AML-193 (cell line): ENCODE data around the gene CARD9.
"Not testable (repeated sequence)": the region's sequence is repeated elsewhere in the genome, so short reads cannot be mapped to it uniquely, and the experiment has no call there.

Experiments used
- DNase-seq, 2 experiments: peaks; one replicate each; lab custom pipeline; 2025; lab: John Stamatoyannopoulos, UW

Gene CARD9, protein sequence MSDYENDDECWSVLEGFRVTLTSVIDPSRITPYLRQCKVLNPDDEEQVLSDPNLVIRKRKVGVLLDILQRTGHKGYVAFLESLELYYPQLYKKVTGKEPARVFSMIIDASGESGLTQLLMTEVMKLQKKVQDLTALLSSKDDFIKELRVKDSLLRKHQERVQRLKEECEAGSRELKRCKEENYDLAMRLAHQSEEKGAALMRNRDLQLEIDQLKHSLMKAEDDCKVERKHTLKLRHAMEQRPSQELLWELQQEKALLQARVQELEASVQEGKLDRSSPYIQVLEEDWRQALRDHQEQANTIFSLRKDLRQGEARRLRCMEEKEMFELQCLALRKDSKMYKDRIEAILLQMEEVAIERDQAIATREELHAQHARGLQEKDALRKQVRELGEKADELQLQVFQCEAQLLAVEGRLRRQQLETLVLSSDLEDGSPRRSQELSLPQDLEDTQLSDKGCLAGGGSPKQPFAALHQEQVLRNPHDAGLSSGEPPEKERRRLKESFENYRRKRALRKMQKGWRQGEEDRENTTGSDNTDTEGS

DNA sequence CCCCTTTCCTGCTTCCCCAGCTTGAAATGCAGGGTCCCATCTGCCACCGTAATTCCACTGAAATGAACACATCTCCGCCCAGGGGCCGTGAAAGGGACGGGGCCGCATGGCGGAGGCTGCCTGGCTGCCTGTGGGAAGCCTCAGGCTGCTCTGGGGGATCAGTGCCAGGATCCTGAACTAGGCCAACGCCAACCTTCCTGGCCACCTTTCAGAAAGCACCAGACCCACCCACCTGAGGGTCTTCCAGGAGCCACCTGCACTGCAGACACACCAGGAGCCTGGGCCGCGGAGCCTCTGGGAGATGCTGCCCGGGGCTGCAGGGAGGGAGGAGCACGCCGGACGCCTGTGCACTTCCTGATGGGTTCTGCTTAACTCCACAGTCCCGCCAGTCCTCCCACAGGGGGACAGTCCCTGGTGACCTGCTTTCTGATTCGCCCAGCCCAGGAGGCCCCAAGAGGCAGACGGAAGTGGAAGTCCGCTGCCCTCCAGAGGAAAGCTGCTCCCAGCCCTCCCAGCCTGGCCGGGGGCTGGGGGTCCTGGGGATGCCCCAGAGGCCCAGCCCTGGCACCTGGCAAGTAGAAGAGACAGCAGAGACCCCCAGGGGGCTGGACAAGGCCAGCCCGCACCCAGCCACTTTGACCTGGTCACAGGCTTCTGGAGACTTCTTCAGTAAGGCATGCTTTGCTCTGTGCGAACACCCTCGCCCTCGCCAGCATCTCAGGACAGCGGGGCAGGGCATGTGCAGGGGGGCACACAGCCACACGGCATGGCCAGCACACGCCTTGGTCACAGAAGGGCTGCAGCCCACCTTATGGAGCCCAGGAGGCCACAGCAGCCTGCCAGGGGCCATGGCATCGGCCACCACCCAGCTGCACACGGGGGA is at the start of gene CARD9:
CARD9 (minus strand) TSS at position 370 of the 883 bp plus-strand sequence. CDS start 1,591 bp downstream, outside the sequence.
- no peak for DNase-seq

DNA sequence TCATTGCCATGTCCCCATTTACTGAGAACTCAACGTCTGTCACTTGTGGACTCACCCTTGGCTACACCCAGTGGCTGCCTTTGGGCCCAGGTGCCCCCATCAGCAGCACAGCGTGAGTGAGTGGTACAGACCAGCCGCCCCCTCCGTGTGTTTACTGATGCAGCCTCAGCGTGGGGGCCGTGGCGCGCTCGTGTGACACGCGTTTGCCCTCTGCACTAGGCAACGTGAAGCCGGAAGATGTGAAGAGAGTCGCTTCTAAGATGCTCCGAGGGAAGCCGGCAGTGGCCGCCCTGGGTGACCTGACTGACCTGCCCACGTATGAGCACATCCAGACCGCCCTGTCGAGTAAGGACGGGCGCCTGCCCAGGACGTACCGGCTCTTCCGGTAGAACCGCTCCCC is 49.4 kb upstream of the CARD9 start:
- no peak for DNase-seq

DNA sequence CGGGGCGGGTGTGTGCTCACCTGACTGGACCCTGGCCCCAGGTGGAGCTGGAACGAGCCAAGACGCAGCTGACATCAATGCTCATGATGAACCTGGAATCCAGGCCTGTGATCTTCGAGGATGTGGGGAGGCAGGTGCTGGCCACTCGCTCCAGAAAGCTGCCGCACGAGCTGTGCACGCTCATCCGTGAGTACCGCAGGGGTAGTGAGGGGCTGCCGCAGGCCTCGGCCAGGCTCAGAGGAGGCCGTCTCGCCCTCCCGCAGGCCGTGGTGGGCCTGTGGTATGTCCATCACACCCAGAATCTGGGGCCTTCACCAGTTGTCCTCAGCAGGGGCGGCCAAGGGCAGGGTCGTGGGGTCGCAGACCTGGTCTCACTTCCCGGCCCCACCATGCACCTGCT is 48.3 kb upstream of the CARD9 start:
- DNase-seq, result no peak

DNA sequence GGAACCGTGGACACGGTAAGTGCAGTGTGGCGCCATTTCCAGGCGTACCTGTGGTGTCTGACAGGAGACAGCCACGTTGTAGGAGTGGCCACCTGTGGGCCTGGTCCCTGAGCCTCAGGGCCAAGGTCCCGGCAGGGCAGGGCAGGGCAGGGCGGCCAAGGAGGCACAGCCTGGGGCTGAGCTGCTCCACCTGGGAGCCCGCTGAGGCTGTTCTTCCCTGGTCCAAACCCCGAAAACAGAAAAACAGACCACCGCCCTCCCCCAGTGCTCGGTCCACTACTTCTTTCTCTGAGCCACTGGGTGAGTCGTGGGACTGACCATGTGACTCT is 45.6 kb upstream of the CARD9 start:
- no peak for DNase-seq

DNA sequence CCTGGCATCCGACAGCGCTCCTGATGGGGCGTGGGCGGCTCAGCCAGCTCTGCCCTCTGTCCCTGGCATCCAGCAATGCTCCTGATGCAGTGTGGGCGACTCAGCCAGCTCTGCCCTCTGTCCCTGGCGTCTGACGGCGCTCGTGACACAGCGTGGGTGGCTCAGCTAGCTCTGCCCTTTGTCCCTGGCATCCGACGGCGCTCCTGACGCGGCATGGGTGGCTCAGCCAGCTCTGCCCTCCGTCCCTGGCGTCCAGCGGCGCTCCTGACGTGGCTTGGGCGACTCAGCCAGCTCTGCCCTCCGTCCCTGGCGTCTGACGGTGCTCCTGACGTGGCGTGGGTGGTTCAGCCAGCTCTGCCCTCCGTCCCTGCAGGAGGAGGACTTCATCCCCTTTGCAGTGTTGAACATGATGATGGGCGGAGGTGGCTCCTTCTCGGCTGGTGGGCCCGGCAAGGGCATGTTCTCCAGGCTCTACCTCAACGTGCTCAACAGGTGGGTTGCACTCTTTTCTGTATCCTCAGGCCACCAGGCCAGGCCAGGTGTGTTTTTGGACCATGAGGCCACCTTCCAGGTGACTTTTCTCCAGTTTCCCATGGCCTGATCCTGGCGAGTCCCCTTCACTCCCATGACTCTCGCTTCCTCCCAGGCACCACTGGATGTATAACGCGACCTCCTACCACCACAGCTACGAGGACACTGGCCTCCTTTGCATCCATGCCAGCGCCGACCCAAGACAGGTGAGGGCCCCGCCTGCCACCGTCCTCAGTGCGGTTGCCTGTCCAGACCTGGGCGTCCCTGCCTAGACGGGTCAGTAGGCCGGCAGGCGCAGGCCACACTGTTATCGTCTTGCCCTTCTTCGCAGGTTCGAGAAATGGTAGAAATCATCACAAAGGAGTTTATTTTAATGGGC is 45.0 kb upstream of the CARD9 start:
- no peak for DNase-seq

DNA sequence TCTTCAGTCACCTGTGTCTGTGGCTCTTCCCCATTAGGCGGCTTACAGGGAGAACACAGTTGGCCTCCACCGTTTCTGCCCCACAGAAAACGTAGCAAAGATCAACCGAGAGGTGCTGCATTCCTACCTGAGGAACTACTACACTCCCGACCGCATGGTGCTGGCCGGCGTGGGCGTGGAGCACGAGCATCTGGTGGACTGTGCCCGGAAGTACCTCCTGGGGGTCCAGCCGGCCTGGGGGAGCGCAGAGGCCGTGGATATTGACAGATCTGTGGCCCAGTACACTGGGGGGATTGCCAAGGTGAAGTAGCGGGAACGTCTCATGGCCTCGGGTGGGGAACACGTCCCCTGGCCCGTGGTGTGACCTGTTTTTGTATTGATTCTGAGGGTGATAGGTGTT is 43.4 kb upstream of the CARD9 start:
- DNase-seq, result no peak

DNA sequence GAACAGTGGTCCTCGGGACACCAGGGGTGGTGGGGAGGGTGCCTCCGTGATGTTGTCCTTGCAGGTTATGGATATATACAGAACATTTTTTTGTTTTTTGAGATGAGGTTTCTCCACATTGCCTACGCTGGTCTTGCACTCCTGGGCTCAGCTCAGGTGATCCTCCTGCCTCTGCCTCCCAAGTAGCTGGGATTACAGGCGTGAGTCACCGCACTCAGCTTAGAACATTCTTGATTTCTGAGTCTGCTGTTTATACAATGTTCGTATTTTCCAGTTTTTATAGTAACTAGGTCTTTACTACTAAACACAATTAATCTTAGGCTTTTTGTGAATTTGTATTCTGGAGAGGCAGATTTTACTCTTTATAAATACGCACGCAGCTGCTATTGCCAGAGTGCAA is 43.0 kb upstream of the CARD9 start:
- no peak for DNase-seq

DNA sequence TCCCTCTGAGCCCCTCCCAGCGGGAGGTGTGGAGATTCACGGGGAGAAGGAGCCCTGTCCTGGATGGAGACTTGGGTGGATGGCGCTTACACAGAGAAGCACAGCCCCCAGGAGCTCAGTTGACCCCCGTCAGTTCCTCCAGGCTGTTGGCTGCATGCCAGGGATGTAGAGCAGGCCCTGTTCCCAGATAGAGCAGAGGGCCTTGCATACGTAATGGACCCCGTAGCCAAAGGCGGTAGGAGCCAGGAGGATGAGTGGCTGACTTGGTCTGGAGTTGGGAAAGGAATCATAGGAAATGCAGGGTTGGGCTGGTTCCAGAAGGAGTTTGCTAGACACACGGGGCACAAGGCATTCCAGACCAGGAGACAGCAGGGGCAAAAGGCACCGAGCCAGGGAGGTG is 39.5 kb upstream of the CARD9 start:
- DNase-seq, result no peak

DNA sequence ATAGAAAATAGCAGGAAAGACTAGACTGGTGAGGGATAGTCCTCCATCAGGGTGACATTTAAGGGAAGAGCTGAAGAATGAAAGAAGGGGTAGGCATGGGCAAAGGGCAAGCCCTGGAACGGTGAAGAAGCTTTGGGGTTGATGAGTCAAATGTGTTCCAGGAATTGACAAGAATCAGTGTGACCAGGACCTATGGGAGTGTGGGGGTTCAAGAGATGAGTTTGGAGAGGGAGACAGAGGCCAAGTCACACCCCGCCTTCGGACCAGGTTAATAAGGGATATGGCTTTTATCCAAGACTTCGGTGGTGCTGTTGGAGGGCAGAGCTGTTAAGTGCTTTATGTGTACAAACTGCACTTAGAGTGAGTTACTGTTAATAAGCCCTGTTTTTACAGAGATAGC is 37.9 kb upstream of the CARD9 start:
- no peak for DNase-seq

DNA sequence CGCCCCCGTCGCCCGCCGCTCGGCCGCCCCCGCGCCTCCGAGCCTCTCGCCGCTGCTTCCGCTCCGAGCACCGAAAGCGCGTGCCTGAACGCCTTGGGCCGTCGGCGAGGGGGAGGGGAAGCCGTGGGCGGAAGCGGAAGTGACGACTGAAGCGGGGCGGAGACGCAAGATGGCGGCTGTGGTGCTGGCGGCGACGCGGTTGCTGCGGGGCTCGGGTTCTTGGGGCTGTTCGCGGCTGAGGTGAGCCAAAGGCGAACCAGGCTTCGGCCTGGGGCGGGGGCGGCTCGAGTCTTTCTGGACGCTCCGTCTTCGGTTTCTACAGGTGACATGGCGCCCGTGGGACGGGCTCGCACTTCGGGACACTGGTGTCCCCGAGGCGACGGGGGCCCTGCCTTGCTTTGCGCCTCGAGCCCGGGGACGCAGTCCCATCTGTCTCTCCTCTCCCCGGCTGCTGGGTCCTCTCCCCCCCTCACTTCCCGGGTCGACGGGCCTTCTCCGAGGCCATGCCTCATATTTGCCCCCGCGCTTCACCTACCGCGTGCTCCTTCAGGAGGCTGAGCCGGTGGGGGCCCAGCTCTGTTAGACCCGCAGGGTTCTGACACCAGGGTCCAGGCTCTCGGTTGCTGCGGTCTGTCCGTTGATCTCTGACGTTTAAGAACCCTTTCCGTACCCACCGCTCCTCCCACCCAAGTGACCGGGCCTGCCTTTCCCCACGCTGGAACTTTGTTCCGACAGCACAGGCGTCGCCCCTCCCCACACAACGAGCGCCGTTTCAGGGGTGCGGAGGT is 37.2 kb upstream of the CARD9 start, which contains the start of the genes ENTR1 and PMPCA:
ENTR1 (minus strand) TSS at position 115 of the 788 bp plus-strand sequence. CDS start 217 bp downstream, outside the sequence.
PMPCA (plus strand) TSS at position 159 of the 788 bp plus-strand sequence; CDS start at position 170, 11 bp downstream.
- peak; percentile 68 for DNase-seq

DNA sequence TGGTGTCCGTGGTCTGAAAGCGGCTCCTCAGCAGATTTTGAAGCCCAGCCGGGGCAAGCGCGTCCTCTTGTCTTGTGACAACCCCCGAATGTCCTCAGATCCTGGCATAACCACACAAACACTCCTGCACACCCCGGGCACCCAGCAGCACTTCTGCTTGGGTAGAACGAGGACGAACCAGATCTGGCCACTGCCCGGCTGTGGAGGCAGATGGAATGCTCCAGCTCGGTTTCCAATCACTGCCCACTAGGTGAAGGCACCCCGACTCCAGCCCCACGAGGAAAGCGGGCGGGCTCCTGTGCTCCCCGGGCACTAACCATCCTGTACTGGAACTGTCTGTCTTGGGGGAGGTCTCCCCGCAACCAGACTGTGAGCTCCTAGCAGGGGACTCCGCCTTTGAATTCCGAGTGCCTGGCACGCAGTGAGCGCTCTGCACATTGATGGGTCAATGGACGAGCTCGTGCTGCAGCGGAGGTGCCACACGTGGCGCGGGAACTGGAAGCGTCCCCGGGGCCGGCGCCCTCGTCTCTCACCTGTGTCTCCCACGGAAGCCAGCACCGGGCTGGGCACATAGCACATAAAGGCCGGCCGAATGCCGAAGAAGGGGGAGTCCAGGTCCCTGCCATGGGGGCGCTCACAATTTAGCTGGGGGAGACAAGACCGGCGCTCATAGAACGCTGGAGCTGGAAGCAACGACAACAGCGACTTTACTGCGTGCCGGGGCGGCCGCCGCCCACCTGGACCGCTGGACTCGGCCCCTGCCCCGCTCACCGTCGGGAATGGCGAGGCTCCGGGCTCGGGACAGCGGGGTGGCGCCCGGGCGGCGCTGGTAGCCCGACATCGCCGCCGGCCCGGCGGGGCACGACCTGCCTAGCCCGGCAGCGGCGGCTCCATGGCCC is 36.3 kb upstream of the CARD9 start:
- DNase-seq, result peak; percentile 6 to 13

DNA sequence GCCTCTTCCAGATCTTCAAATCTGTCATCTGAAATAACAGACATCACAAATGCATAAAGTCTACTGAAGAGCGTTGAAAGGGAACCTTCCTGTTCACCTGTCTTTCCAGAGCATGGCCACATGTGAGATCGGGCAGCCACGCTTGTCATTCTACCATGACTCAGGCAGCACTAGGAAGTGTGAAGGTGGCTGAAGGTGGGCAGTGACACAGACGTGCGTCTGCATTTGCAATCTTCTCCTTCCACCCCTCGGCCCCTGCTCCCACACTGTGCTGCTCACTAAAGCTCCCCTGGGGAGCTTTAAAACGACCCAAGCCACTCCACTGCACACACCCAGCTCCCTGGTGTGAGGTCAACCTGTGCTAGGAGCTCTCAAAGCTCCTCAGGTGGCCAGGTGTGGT is 34.4 kb upstream of the CARD9 start:
- no peak for DNase-seq

DNA sequence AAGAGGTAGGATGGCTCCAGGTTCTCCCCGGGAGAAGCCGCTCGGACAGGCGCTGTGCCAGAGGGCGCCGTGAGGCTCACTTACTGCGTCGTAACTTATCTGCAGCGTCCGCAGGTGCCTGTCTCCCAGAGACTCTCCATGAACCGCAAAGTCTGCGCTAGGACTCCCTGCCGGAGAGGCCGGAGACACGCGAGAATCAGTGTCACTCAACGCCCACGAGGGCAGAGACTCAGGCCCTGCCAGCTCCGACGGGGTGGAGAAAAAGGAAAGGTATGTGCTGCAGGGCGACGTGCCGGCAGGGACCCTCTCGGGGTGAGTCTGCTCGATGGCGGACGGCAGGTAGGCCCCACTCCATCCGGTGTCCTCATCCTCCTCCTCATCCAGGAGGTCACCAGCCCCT is 33.6 kb upstream of the CARD9 start:
- DNase-seq, result not testable (repeated sequence)

DNA sequence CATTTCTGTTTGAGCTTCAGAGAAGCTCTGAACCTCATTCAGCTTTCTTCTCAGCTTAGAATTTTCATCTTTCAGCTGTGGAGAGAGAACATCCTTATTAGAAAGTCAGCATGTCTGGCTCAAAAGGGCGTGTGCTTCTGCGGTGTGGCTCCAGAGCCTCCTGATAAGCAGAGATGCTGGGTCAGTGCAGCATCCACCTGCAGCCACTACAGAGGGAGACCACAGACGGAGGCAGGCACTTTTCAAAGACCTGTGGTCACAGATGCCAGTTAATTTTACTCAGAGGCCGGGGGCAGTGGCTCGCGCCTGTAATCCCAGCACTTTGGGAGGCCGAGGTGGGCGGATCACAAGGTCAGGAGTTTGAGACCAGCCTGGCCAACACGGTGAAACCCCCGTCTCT is 32.4 kb upstream of the CARD9 start:
- not testable (repeated sequence) for DNase-seq

DNA sequence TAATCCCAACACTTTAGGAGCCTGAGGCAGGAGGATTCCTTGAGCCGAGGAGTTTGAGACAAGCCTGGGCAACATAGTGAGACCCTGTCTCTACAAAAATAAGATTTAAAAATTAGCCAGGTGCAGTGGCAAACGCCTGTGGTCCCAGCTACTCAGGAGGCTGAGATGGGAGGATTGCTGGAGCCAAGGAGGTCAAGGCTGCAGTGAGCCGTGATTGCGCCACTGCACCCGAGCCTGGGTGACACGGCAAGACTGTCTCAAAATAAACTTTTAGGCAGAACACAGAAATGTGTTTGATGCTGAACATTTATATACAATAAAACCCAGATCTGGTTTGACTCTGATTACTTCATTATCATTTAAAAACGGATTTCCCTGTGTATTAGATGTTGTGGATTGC is 32.0 kb upstream of the CARD9 start:
- no peak for DNase-seq

DNA sequence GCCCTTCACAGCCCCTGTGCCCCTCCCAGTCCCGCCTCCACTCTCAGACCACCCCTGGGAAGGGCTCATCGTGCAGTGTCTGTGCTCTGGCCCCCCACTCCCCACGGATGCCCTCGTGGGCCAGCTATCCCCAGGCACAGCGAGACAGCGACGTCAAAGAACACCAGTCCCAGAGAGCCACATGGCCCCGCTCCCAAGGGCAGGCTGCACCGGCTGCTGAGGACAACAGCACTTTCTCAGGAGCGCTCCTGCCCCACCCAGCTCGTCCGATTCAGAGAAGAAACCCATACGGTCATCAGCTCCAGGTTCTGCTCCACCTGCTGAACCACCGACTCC is 31.3 kb upstream of the CARD9 start:
- DNase-seq, result no peak

DNA sequence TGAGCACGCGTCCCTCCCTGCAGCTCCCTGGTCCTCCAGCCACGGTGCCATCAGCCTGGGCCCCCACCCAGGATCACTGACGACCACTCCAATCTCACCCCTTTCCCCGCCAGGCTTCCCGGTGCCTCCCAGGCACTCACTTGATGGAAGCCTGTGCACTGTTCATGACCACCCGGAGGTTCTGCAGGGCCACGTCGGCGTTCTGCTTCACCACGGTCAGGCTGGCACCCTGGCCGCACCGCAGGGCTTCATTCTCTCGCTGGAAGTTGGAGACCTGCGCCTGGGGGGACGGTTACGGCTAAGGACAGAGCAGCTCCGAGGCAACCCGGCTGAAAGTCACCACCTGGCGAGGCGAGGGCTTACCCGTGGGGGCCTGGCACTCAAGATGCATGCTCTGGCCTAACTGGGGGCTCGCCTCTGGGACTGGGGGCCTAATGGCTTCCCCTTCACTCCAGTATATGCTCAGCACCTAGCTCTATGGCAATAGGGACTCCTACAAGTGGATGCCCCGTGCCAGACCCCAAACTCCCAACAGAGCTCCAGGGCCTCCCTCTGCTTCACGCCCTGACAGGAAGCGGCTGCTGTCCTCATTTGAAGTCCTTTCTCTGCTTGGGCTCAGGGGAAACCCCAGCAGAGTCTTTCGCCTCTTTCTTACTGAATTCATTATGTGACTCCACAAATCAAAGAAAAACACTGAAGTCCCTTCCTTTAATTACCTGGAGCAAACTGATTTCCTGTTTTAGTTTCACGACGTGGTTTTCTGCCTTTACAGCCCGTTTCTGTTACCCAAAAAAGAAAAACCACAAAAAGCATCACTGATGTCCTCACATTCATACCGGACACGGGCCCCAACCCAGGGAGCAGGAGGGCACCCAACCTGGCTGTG is 30.7 kb upstream of the CARD9 start:
- DNase-seq, result no peak

DNA sequence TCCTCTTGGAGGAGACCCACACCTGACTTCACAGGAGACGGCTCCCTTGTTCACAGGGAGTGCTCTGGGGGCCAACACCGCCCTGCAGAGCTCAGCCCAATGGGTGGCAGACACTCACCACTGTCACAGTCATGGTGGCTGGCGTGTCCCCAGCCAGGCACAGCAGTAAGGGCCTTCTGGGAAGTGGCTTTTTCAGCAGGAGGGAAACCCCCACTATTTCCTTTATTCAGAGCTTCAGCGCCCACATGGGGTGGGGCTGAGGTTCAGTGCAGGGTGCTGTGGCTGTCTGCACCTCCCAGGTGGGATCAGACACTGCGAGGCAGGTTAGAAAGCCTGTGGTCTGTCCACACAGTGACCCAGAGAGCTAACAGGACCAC is 30.1 kb upstream of the CARD9 start:
- no peak for DNase-seq

DNA sequence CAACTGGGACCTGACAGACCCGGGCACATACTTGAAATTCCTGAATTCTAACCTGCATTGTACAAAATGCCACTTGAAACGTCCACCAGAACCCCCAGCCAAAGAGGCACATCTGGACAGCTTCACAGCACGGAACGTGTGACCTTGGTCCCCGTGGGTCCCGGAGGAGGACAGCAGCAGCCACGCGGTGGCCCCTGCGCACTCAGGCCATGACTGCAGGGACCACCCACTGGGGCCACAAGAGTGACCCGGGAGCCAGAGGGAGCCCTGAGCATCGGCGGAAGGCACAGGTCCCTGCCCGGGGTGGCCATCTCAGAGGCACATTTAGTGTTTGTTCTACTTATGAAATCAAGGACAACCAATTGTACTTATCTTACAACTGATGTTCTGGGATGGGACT is 28.6 kb upstream of the CARD9 start:
- DNase-seq, result no peak
